ENCODE data around the gene SERGEF.

Gene SERGEF

GRCh38 chr11:17807034-17807433 is 205.8 kb downstream of the SERGEF start:
- DNase-seq = no peak

- DNase-seq = no peak
Observed at GRCh38 chr11:17805873-17806272, 207.0 kb downstream of the SERGEF start.

GRCh38 chr11:17805043-17805442 is 207.8 kb downstream of the SERGEF start:
- no peak for DNase-seq

GRCh38 chr11:17803754-17804334 is 209.0 kb downstream of the SERGEF start:
- no peak for DNase-seq

GRCh38 chr11:17802491-17802890 is 210.4 kb downstream of the SERGEF start:
- no peak for DNase-seq

GRCh38 chr11:17801166-17801565 is 211.7 kb downstream of the SERGEF start:
- no peak for DNase-seq

GRCh38 chr11:17799147-17799546 is 213.7 kb downstream of the SERGEF start:
- DNase-seq = no peak

- DNase-seq = no peak
Observed at GRCh38 chr11:17798716-17799115, 214.1 kb downstream of the SERGEF start.

GRCh38 chr11:17798253-17798652 is 214.6 kb downstream of the SERGEF start:
- no peak for DNase-seq

- DNase-seq = no peak
Observed at GRCh38 chr11:17796154-17796553, 216.7 kb downstream of the SERGEF start.

- DNase-seq = no peak
Observed at GRCh38 chr11:17794981-17795380, 217.9 kb downstream of the SERGEF start.

- DNase-seq = no peak
Observed at GRCh38 chr11:17793642-17794170, 219.1 kb downstream of the SERGEF start.

- DNase-seq = no peak
Observed at GRCh38 chr11:17792161-17792560, 220.7 kb downstream of the SERGEF start.

- no peak for DNase-seq
Observed at GRCh38 chr11:17791144-17791543, 221.7 kb downstream of the SERGEF start.

GRCh38 chr11:17790453-17790852 is 222.4 kb downstream of the SERGEF start:
- peak; percentile 58 for DNase-seq

- no peak for DNase-seq
Observed at GRCh38 chr11:17788084-17788483, 224.8 kb downstream of the SERGEF start.

- peak; percentile 77 for DNase-seq
Observed at GRCh38 chr11:17786824-17787525, 225.9 kb downstream of the SERGEF start.

GRCh38 chr11:17783878-17784277 is 229.0 kb downstream of the SERGEF start:
- no peak for DNase-seq

- no peak for DNase-seq
Observed at GRCh38 chr11:17782603-17783337, 230.1 kb downstream of the SERGEF start.

GRCh38 chr11:17782145-17782544 is 230.7 kb downstream of the SERGEF start:
- DNase-seq = no peak

GRCh38 chr11:17781626-17782025 is 231.2 kb downstream of the SERGEF start:
- no peak for DNase-seq

- no peak for DNase-seq
Observed at GRCh38 chr11:17781221-17781620, 231.6 kb downstream of the SERGEF start.

- no peak for DNase-seq
Observed at GRCh38 chr11:17780668-17781067, 232.2 kb downstream of the SERGEF start.

Data from fibroblast of skin of right quadriceps (primary cell).